B cell (primary cell): ENCODE results near the gene HDAC1. TPM values are rescaled to one million over a fixed set of nuclear protein-coding genes. Genes with fewer than 3 reads are reported as not detected.

Source experiments
- ATAC-seq: fragments of 200-7000 bp; cut with Tn5 transposase; one replicate; pipeline ENCODE4 v1.10.0; 2021; ENCODE audit warnings: low read depth, mild to moderate bottlenecking, moderate number of reproducible peaks, moderate library complexity
- CTCF ChIA-PET: fragments of 350-600 bp; sonication (Branson Sonifier 250); formaldehyde crosslinking; loops from one replicate; lab custom pipeline; 2021; ENCODE audit warnings: antibody characterized with exemption, inconsistent platforms; lab: Charles Lee
- POLR2A ChIA-PET: fragments of 350-600 bp; sonication (Branson Sonifier 250); formaldehyde crosslinking; loops from one replicate; lab custom pipeline; 2021; ENCODE audit warnings: antibody characterized with exemption; lab: Charles Lee
- DNase-seq: peaks from one replicate; pipeline ENCODE4 v3.0.0; 2013
- H2AFZ ChIP-seq: 2 replicates; pipeline ENCODE4 v1.6.1; 2012; ENCODE audit warnings: mild to moderate bottlenecking, low read depth, low read length; ENCODE audit not compliant: insufficient read depth, poor library complexity, severe bottlenecking
- H3K27ac ChIP-seq, 2 donors: 1 replicate in 1 of 2; 2 replicates in 1 of 2; pipeline ENCODE4 v1.5.1; 2012 to 2013; ENCODE audit warnings: low read length in 2 of 2, mild to moderate bottlenecking in 2 of 2, moderate library complexity in 1 of 2
- H3K27me3 ChIP-seq, 4 experiments: fragments of 200-600 bp in 1 of 4; sonication (generic) in 1 of 4; replicated peaks in 1 of 4; 1 replicate in 2 of 4; 2 replicates in 2 of 4; pipeline versions ENCODE4 v1.6.1 to v1.7.0; 2013 to 2016; ENCODE audit warnings: low read length in 3 of 4, mild to moderate bottlenecking in 2 of 4, mixed read lengths in 1 of 4, moderate library complexity in 1 of 4; ENCODE audit not compliant: insufficient read depth in 4 of 4, control insufficient read depth in 3 of 4; ENCODE audit errors: control extremely low read depth in 1 of 4
- H3K36me3 ChIP-seq, 2 experiments: replicated peaks in 1 of 2; 1 replicate in 1 of 2; 2 replicates in 1 of 2; pipeline versions ENCODE4 v1.6.1 to v1.7.1; 2013; ENCODE audit warnings: low read length in 1 of 2; ENCODE audit not compliant: insufficient read depth in 2 of 2, control insufficient read depth in 1 of 2; ENCODE audit errors: control extremely low read depth in 1 of 2, extremely low read depth in 1 of 2
- H3K4me1 ChIP-seq, 2 donors: fragments of 200-600 bp in 1 of 2; sonication (generic) in 1 of 2; 1 replicate in 1 of 2; 2 replicates in 1 of 2; pipeline versions ENCODE4 v1.5.1 to v1.6.1; 2013 to 2017; ENCODE audit warnings: low read length in 2 of 2; ENCODE audit not compliant: control insufficient read depth in 2 of 2, insufficient read depth in 2 of 2
- H3K4me2 ChIP-seq: replicated peaks from 2 replicates; pipeline ENCODE3; 2012; ENCODE audit warnings: mild to moderate bottlenecking, low read depth, low read length; ENCODE audit not compliant: poor library complexity, severe bottlenecking
- H3K4me3 ChIP-seq, 5 experiments: fragments of 200-600 bp in 1 of 5; sonication (generic) in 1 of 5; 1 replicate in 3 of 5; 2 replicates in 2 of 5; pipeline versions ENCODE4 v1.5.1 to v1.7.0; 2011 to 2016; ENCODE audit warnings: low read length in 4 of 5, mild to moderate bottlenecking in 4 of 5, low read depth in 2 of 5, control low read depth in 1 of 5, moderate library complexity in 1 of 5; ENCODE audit not compliant: insufficient read depth in 1 of 5; ENCODE audit errors: control extremely low read depth in 1 of 5, extremely low read depth in 1 of 5
- H3K79me2 ChIP-seq: fragments of 200-600 bp; sonication (generic); one replicate; pipeline ENCODE4 v1.6.0; 2016; ENCODE audit warnings: low read length; ENCODE audit not compliant: control insufficient read depth, insufficient read depth
- H3K9ac ChIP-seq: fragments of 200-600 bp; sonication (generic); 2 replicates; pipeline ENCODE4 v1.6.1; 2017; ENCODE audit warnings: mild to moderate bottlenecking, low read length, moderate library complexity
- H3K9me3 ChIP-seq, 3 donors: one replicate each; pipeline versions ENCODE4 v1.6.1 to v1.7.1; 2013; ENCODE audit warnings: low read length in 2 of 3; ENCODE audit not compliant: control insufficient read depth in 2 of 3, insufficient read depth in 1 of 3; ENCODE audit errors: control extremely low read depth in 1 of 3
- H4K20me1 ChIP-seq: 2 replicates; pipeline ENCODE4 v1.6.0; 2012; ENCODE audit warnings: mild to moderate bottlenecking, low read length; ENCODE audit not compliant: insufficient read depth, control insufficient read depth, poor library complexity, severe bottlenecking
- H3K27ac Mint-ChIP-seq: one replicate; pipeline ENCODE4 v1.8.0; 2021; ENCODE audit warnings: mixed read lengths
- H3K27me3 Mint-ChIP-seq: one replicate; pipeline ENCODE4 v1.8.0; 2021; ENCODE audit warnings: mixed read lengths
- H3K4me1 Mint-ChIP-seq: one replicate; pipeline ENCODE4 v1.8.0; 2021; ENCODE audit warnings: mixed read lengths
- H3K4me3 Mint-ChIP-seq: one replicate; pipeline ENCODE4 v1.8.0; 2021; ENCODE audit warnings: mixed read lengths
- H3K9me3 Mint-ChIP-seq: one replicate; pipeline ENCODE4 v1.8.0; 2022; ENCODE audit warnings: mixed read lengths; ENCODE audit not compliant: insufficient read depth
- EZH2 ChIP-seq: IDR thresholded peaks from 2 replicates; pipeline ENCODE4 v1.6.1; 2012; ENCODE audit warnings: borderline replicate concordance, low read depth, mild to moderate bottlenecking, moderate library complexity, low read length; ENCODE audit not compliant: insufficient read depth, poor library complexity, severe bottlenecking
- WGBS: methylation state at CpG from one replicate; pipeline ENCODE4 v1.1.5; 2013; ENCODE audit warnings: missing lambda C conversion rate; ENCODE audit not compliant: insufficient coverage; 5-methylcytosine and 5-hydroxymethylcytosine counted together
- intact Hi-C: fragments of 100-400 bp; cut with micrococcal nuclease; formaldehyde crosslinking; loops from one replicate; pipeline ENCODE4 v1.10.0; 2022
- polyA plus RNA-seq: library from polyadenylated mRNA; depleted of rRNA; stranded (reverse); fragments of >200 nt; gene quantifications from 2 replicates; pipeline ENCODE4 v1.2.3, GENCODE V29; 2012
- total RNA-seq, 2 donors: library from RNA; stranded (reverse); fragments of 120-200 nt in 1 of 2; gene quantifications; 1 replicate in 1 of 2; 2 replicates in 1 of 2; pipeline versions ENCODE4 v1.2.3 to v1.2.4, GENCODE V29; 2013 to 2022
- TF ChIP-seq, protein P1 (sequence below): fragments of 200-600 bp; IDR thresholded peaks from one replicate; pipeline ENCODE4 v1.8.0; 2022; ENCODE audit warnings: antibody characterized with exemption, mild to moderate bottlenecking

The HDAC1 gene
- total and polyA plus RNA-seq, 2 donors (not counting 1 experiment from before 2014, with no cell fraction given) = 184 to 205 TPM

DNA sequence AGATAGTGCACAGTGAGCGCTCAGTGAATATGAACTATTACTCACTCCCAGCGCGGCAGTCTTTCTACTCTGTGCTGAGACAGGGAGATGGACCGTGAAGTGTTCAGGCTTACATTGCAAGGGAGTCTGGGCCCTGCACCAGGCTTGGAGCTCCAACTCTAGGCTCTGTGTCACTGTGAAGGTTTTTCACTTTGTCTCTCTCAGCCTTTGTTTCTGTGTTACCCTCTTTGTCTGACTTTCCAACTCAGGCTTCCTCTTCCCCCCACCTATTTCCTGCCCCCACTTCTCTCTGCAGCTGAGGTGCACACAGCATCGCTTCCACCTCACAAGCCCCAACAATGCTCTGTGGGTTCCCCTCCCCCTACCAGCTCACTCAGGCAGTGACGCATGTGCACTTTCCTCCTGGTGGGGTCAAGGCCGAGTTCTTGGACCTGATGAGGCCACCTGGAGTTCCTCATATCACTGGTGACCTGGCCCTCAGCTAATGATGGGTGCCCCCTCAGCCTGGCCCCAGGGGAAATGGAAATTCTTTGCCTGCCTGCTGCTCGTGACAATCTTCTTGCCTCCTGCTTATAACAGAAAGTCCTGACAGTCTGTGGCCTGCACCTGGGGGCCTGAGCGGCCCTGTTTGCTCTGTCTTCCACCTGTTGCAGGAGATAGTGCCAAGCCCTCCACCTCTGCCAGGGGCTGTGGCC is 41.9 kb upstream of the HDAC1 start:
- TF ChIP-seq, protein P1, sequence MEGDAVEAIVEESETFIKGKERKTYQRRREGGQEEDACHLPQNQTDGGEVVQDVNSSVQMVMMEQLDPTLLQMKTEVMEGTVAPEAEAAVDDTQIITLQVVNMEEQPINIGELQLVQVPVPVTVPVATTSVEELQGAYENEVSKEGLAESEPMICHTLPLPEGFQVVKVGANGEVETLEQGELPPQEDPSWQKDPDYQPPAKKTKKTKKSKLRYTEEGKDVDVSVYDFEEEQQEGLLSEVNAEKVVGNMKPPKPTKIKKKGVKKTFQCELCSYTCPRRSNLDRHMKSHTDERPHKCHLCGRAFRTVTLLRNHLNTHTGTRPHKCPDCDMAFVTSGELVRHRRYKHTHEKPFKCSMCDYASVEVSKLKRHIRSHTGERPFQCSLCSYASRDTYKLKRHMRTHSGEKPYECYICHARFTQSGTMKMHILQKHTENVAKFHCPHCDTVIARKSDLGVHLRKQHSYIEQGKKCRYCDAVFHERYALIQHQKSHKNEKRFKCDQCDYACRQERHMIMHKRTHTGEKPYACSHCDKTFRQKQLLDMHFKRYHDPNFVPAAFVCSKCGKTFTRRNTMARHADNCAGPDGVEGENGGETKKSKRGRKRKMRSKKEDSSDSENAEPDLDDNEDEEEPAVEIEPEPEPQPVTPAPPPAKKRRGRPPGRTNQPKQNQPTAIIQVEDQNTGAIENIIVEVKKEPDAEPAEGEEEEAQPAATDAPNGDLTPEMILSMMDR = no peak
- no peak for TF ChIP-seq EZH2
- peak overlapping the region; percentile 70 for H2AFZ ChIP-seq

More for the DNA sequence above, 41.9 kb upstream of the HDAC1 start:
- H4K20me1 ChIP-seq = no peaks in the 10 kb centered on the region
- H3K9ac ChIP-seq = peak overlapping the region; percentile 55
- CTCF ChIA-PET = interaction anchor here (0.8 to 6.3 kb wide), 14 partner anchors 11 to 1192 kb away, joined by 3 to 84 read pairs (median 10); partner anchors contain the start of genes HDAC1, KPNA6 and MARCKSL1
- H3K79me2 ChIP-seq = peaks cover 32% of the 10 kb centered on the region
- peak overlapping the region; percentile 7 to 51 (median 41) for H3K4me3 ChIP-seq
- peak; percentile 94 for DNase-seq
- H3K4me1 Mint-ChIP-seq = peaks cover 77% of the 10 kb centered on the region
- H3K27ac Mint-ChIP-seq = peak overlapping the region; percentile 97
- H3K27ac ChIP-seq = peak overlapping the region; percentile 94 to 95
- intact Hi-C loops = loop anchor here (1.0 to 5.0 kb wide), 7 partner anchors 10 to 143 kb away; partner anchors contain the start of genes HDAC1, KPNA6, MARCKSL1 and TXLNA
- WGBS = 2% methylated on average over 9 of the region's 9 CpGs
- H3K27me3 ChIP-seq = no peaks in the 10 kb centered on the region
- H3K4me3 Mint-ChIP-seq = peak overlapping the region; percentile 78
- H3K4me2 ChIP-seq = peak overlapping the region; percentile 78
- peak; percentile 82 for ATAC-seq
- peaks cover 88 to 91% of the 10 kb centered on the region in 2 donors for H3K4me1 ChIP-seq
- POLR2A ChIA-PET = interaction anchor here (0.6 to 4.7 kb wide), 17 partner anchors 9 to 86 kb away, joined by 3 to 60 read pairs (median 4); partner anchors contain the start of genes CCDC28B, HDAC1 and MARCKSL1
- no peaks in the 10 kb centered on the region for H3K9me3 ChIP-seq
- no peaks in the 10 kb centered on the region for H3K9me3 Mint-ChIP-seq
- H3K36me3 ChIP-seq = no peaks in the 10 kb centered on the region
- H3K27me3 Mint-ChIP-seq = no peaks in the 10 kb centered on the region
